Fibroblast of skin of left biceps (primary cell): ENCODE results near the gene GOSR2.
"Not testable (repeated sequence)": the region's sequence is repeated elsewhere in the genome, so short reads cannot be mapped to it uniquely, and the experiment has no call there.

Experiments
- DNase-seq, 2 experiments: peaks; one replicate each; pipeline ENCODE4 v3.0.0-alpha.2; 2013; ENCODE audit warnings: low read depth in 2 of 2

Gene GOSR2

GRCh38 chr17:46894024-46894423, 28.9 kb upstream of the GOSR2 start:
- DNase-seq, result no peak

GRCh38 chr17:46894476-46895151, 28.3 kb upstream of the GOSR2 start:
- no peak for DNase-seq

- DNase-seq, result no peak
Measured at GRCh38 chr17:46895171-46895570, 27.8 kb upstream of the GOSR2 start.

GRCh38 chr17:46896991-46897390, 26.0 kb upstream of the GOSR2 start:
- DNase-seq, result no peak

- no peak for DNase-seq
Measured at GRCh38 chr17:46898364-46898763, 24.6 kb upstream of the GOSR2 start.

GRCh38 chr17:46898860-46899259, 24.1 kb upstream of the GOSR2 start:
- DNase-seq, result no peak

- no peak for DNase-seq
Measured at GRCh38 chr17:46901291-46901690, 21.7 kb upstream of the GOSR2 start.

GRCh38 chr17:46903762-46904672, 18.9 kb upstream of the GOSR2 start:
- DNase-seq, result no peak

GRCh38 chr17:46908068-46908737, 14.8 kb upstream of the GOSR2 start:
- DNase-seq, result no peak

GRCh38 chr17:46910179-46910927, 12.6 kb upstream of the GOSR2 start:
- no peak for DNase-seq

- no peak for DNase-seq
Measured at GRCh38 chr17:46911311-46911710, 11.6 kb upstream of the GOSR2 start.

- DNase-seq, result no peak
Measured at GRCh38 chr17:46915596-46915995, 7.4 kb upstream of the GOSR2 start.

- DNase-seq, result no peak
Measured at GRCh38 chr17:46916211-46916610, 6.7 kb upstream of the GOSR2 start.

- DNase-seq, result no peak
Measured at GRCh38 chr17:46916623-46917022, 6.3 kb upstream of the GOSR2 start.

- no peak for DNase-seq
Measured at GRCh38 chr17:46917041-46917440, 5.9 kb upstream of the GOSR2 start.

GRCh38 chr17:46917516-46917915, 5.4 kb upstream of the GOSR2 start:
- no peak for DNase-seq

- DNase-seq, result not testable (repeated sequence)
Measured at GRCh38 chr17:46921962-46922361, 998 bp upstream of the GOSR2 start.

GRCh38 chr17:46922487-46922803, 515 bp upstream of the GOSR2 start:
- no peak for DNase-seq

- DNase-seq, result no peak
Measured at GRCh38 chr17:46925185-46925868, 2.4 kb downstream of the GOSR2 start.

- DNase-seq, result no peak
Measured at GRCh38 chr17:46928467-46929261, 5.7 kb downstream of the GOSR2 start.

- no peak for DNase-seq
Measured at GRCh38 chr17:46929413-46929812, 6.5 kb downstream of the GOSR2 start.
